ACC112 (cell line): ENCODE data around the gene AQR.
"Not testable (repeated sequence)": the region's sequence is repeated elsewhere in the genome, so short reads cannot be mapped to it uniquely, and the experiment has no call there.

Experiments
- H2AFZ ChIP-seq: fragments of 200-600 bp; sonication (generic); one replicate; pipeline ENCODE4 v1.6.0; 2017; ENCODE audit warnings: antibody characterized with exemption, low read length; ENCODE audit not compliant: unreplicated experiment
- H3K27ac ChIP-seq: fragments of 200-600 bp; sonication (generic); 2 replicates; pipeline ENCODE4 v1.5.1; 2014; ENCODE audit warnings: low read depth, mild to moderate bottlenecking, antibody characterized with exemption, low read length, moderate library complexity
- H3K27me3 ChIP-seq: fragments of 200-600 bp; sonication (generic); 2 replicates; pipeline ENCODE4 v1.6.1; 2014; ENCODE audit warnings: mild to moderate bottlenecking, antibody characterized with exemption, low read length, moderate library complexity, mixed read lengths; ENCODE audit not compliant: insufficient read depth
- H3K36me3 ChIP-seq: fragments of 200-600 bp; sonication (generic); 2 replicates; pipeline ENCODE4 v1.6.1; 2016; ENCODE audit warnings: mild to moderate bottlenecking, antibody characterized with exemption, low read length, moderate library complexity, mixed read lengths; ENCODE audit not compliant: insufficient read depth
- H3K4me1 ChIP-seq: fragments of 200-600 bp; sonication (generic); one replicate; pipeline ENCODE4 v1.6.1; 2016; ENCODE audit warnings: low read length, mixed read lengths; ENCODE audit not compliant: insufficient read depth, unreplicated experiment, control insufficient read depth
- H3K4me3 ChIP-seq: fragments of 200-600 bp; sonication (generic); 2 replicates; pipeline ENCODE4 v1.5.1; 2014; ENCODE audit warnings: mild to moderate bottlenecking, low read depth, low read length
- H3K79me2 ChIP-seq: fragments of 200-600 bp; sonication (generic); one replicate; pipeline ENCODE4 v1.6.0; 2016; ENCODE audit warnings: low read length; ENCODE audit not compliant: control insufficient read depth, unreplicated experiment, insufficient read depth

AQR gene

GRCh38 chr15:34820110-34820509 lies 149.4 kb downstream of the AQR start:
- Histone ChIP-seq H3K79me2 (no peaks in the 10 kb centered on the region), H3K4me3 (no peak overlapping the region), H3K4me1 (peaks cover 6% of the 10 kb centered on the region), H3K27ac (no peak overlapping the region), H2AFZ (no peak overlapping the region), H3K36me3 (no peaks in the 10 kb centered on the region), H3K27me3 (no peaks in the 10 kb centered on the region)

DNA sequence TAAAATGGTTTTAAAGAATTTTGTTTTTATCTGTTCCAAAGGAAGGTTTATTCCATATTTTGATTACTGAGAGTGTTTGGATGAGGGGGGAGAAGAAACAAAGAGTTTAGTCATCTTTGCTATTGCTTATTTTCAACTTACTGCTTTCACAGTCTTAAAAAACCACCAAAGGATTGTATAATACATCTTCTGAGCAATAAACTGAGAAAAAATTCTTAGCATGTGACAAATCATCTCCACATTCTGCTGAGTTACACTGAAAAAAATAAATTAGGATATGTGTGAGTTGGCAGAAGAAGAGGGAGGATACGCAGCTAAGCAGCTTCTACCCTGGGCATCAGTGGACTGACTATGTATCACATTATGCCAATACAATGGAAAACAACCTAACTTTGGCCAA lies 151.0 kb downstream of the AQR start:
- no peak overlapping the region for H3K27ac ChIP-seq
- H3K4me3 ChIP-seq: no peak overlapping the region
- H3K27me3 ChIP-seq: no peaks in the 10 kb centered on the region
- no peak overlapping the region for H2AFZ ChIP-seq
- no peaks in the 10 kb centered on the region for H3K36me3 ChIP-seq
- H3K79me2 ChIP-seq: no peaks in the 10 kb centered on the region
- peaks cover 6% of the 10 kb centered on the region for H3K4me1 ChIP-seq

DNA sequence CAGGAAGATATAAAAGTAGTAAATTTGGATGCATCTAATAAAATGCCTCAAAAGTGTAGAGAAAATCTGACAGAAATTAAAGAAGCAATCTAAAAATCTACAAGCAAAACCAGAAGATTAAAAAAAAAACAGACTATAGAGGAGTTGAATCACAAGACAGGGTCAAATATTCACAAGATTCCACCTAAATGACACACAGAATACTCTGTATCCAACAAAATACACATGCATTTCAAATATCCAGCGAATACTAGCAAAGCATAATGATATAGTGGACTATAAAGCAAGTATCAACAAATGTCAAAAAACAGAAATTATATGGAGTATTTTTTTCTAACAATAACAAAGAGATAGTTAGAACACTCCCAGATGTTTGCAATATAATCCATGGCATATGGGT lies 153.7 kb downstream of the AQR start:
- H3K79me2 ChIP-seq: no peaks in the 10 kb centered on the region
- no peak overlapping the region for H2AFZ ChIP-seq
- H3K27me3 ChIP-seq: no peaks in the 10 kb centered on the region
- no peak overlapping the region for H3K4me3 ChIP-seq
- H3K36me3 ChIP-seq: no peaks in the 10 kb centered on the region
- peaks cover 29% of the 10 kb centered on the region for H3K4me1 ChIP-seq
- H3K27ac ChIP-seq: no peak overlapping the region

DNA sequence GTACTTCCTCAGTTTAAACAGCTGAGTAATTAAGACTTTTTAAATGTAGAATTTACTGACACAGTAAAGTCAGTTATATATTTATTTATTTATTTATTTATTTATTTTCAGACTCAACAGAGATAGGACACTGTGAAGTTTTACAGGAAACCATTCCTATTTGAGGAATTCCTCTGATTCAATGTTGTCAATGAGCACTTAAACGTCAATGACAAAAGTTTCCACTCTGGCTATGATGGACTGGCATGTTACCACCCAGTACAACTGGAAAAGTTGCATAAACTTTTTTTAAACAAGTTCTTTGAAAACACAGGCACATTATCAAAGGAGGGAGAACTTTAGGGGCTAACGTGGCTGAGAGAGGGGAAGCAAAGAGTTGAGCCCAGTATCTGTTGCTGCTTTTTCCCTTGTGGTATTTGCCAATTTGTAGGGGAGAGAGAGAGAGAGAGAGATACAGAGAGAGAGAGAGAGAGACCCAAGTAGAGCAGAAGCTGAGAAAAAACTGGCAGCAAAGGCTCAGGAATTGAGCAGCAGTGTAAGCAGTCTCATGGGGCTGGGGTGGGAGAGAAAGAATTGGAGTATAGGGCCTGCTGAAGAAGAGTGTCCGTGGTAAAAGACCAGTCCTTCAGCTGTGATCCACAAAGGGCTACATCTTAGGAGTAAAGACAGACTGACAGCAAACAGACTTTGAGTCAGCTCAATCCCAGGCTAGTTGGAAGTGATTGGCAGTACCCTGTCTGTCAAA lies 155.9 kb downstream of the AQR start:
- no peak overlapping the region for H3K4me3 ChIP-seq
- H3K79me2 ChIP-seq: no peaks in the 10 kb centered on the region
- H3K4me1 ChIP-seq: peaks cover 39% of the 10 kb centered on the region
- no peaks in the 10 kb centered on the region for H3K27me3 ChIP-seq
- no peak overlapping the region for H2AFZ ChIP-seq
- H3K36me3 ChIP-seq: no peaks in the 10 kb centered on the region
- H3K27ac ChIP-seq: no peak overlapping the region

DNA sequence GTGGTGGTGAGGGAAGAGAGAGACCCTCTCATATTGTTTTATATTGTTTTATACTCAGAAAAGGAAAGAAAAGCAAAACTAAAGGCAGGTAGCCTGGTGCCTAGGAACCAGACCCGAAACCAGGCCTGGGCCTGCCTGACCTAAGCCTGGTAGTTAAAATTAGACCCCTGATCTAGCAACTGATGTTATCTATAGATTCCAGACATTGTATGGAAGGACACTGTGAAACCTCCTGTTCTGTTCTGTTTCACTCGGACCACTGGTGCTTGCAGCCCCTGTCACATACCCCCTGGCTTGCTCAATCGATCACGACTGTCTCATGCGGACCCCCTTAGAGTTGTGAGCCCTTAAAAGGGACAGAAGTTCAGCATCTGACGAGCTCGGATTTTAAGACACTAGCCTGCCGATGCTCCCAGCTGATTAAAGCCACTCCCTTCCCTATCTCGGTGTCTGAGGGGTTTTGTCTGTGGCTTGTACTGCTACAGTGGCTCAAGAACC lies 156.6 kb downstream of the AQR start:
- not testable (repeated sequence) for H3K36me3 ChIP-seq, H3K27me3 ChIP-seq, H3K79me2 ChIP-seq, H2AFZ ChIP-seq, H3K4me3 ChIP-seq
- H3K4me1 ChIP-seq: peaks cover 39% of the 10 kb centered on the region
- H3K27ac ChIP-seq: peak overlapping the region; percentile 95; the same call in 1 of the 2 replicates

DNA sequence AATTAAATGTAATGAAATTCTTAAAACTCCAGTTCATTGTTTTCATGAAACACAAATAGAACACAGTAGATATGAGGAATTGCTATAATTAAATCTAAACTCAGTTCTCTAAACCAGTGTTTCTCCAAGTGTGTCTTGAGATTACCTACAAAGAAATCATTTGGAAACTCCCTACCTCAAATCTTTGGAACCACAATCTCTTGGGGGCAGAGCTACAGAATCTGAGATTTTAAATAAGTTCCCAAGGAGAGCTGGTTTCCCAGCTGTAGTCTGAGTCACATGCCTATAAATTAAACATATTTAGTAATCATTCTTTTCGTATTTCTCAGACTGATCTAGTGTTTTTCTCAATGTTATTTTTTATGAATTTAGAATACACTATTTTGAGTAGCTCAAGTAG lies 157.2 kb downstream of the AQR start:
- Histone ChIP-seq H3K79me2 (no peaks in the 10 kb centered on the region), H3K27ac (peak overlapping the region; percentile 95), H3K4me3 (no peak overlapping the region), H2AFZ (no peak overlapping the region), H3K4me1 (peaks cover 39% of the 10 kb centered on the region), H3K36me3 (no peaks in the 10 kb centered on the region), H3K27me3 (no peaks in the 10 kb centered on the region)

GRCh38 chr15:34810443-34811129 lies 159.0 kb downstream of the AQR start:
- H3K4me1 ChIP-seq: peaks cover 35% of the 10 kb centered on the region
- no peaks in the 10 kb centered on the region for H3K27me3 ChIP-seq
- no peak overlapping the region for H3K4me3 ChIP-seq
- H2AFZ ChIP-seq: peak overlapping the region; percentile 35
- no peaks in the 10 kb centered on the region for H3K79me2 ChIP-seq
- H3K36me3 ChIP-seq: no peaks in the 10 kb centered on the region
- peak overlapping the region; percentile 95 for H3K27ac ChIP-seq

DNA sequence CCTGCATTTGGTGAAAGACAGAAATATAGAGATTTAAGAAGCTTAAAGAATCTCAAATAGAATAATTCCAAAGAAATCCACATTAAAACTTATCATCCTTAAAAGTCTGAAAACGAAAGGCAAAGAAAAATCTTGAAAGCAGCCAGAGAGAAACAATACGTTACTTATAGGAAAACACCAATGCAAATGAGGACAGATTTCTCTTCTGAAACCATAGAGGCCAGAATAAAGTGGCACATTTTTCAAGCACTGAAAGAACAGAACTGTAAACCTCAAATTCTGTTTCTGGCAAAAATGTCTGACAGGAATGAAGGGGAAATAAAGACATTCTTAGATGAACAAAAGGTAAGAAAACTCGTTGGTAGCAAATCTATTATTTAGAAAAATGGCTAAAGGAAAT lies 160.4 kb downstream of the AQR start:
- peaks cover 33% of the 10 kb centered on the region for H3K4me1 ChIP-seq
- no peaks in the 10 kb centered on the region for H3K27me3 ChIP-seq
- no peaks in the 10 kb centered on the region for H3K36me3 ChIP-seq
- peak overlapping the region; percentile 95; the same call in 1 of the 2 replicates for H3K27ac ChIP-seq
- H2AFZ ChIP-seq: no peak overlapping the region
- no peak overlapping the region for H3K4me3 ChIP-seq
- H3K79me2 ChIP-seq: no peaks in the 10 kb centered on the region

DNA sequence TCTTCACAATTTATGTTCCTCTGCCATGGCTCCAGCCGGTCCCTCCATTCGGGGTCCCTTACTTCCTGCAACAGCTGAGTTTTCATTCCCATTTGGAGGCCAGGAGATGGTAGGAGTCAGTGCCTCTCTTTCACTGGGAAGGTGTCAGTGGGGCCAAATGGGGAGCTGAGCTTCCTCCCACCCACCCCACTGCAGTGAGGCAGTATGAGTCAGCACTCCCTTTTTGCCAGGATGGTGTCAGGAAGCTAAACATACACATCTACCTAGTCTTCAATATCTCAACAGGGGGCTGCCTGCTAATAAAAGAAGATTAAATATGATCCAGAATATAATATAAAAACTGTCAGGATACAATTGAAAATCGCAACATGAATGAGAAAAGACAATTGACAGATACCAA lies 161.5 kb downstream of the AQR start:
- H3K4me3 ChIP-seq: no peak overlapping the region
- no peaks in the 10 kb centered on the region for H3K79me2 ChIP-seq
- H3K36me3 ChIP-seq: no peaks in the 10 kb centered on the region
- no peaks in the 10 kb centered on the region for H3K27me3 ChIP-seq
- H3K4me1 ChIP-seq: peaks cover 32% of the 10 kb centered on the region
- H3K27ac ChIP-seq: no peak overlapping the region
- no peak overlapping the region for H2AFZ ChIP-seq

DNA sequence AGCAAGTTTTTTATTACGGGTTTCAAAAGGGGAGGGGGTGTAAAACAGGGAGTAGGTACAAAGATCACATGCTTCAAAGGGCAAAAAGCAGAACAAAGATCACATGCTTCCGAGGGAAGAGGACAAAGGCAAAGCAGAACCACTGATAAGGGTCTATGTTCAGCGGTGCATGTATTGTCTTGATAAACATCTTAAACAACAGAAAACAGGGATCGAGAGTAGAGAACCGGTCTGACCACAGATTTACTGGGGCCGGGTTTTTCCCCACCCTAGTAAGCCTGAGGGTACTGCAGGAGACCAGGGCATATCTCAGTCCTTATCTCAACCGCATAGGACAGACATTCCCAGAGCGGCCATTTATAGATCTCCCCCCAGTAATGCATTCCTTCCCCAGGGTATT lies 162.3 kb downstream of the AQR start:
- not testable (repeated sequence) for H3K36me3 ChIP-seq, H3K4me3 ChIP-seq, H3K27me3 ChIP-seq, H3K79me2 ChIP-seq, H3K27ac ChIP-seq, H2AFZ ChIP-seq
- H3K4me1 ChIP-seq: peaks cover 25% of the 10 kb centered on the region

DNA sequence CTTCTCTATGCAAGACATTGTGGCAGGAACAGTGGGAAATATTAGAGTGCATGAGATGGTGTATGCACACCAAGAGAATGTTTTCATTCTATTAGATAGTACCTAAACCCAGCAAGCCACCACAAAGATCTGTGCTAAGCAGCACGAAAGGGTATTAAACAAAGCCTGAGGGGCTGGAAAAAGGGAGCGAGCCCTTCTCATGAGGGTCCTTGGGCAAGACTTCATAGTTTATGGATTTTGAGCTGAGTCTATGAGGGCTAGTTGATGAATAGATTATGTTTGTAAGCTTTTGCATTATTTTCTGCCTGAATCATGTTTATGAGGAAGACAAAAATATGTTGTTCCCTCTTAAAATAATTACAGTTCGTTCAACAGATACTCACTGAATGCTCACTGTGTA lies 164.8 kb downstream of the AQR start:
- Histone ChIP-seq H3K4me3 (no peak overlapping the region), H3K27me3 (no peaks in the 10 kb centered on the region), H3K4me1 (peaks cover 4% of the 10 kb centered on the region), H2AFZ (no peak overlapping the region), H3K36me3 (no peaks in the 10 kb centered on the region), H3K27ac (no peak overlapping the region), H3K79me2 (no peaks in the 10 kb centered on the region)
